Ovary (tissue), 9 donors: ENCODE results near the gene ATXN7L3. TPM values are rescaled to one million over a fixed set of nuclear protein-coding genes. Genes with fewer than 3 reads are reported as not detected.
A peak's percentile ranks its signal among the peaks of the same experiment; 100 is the strongest.

Experiments used
- DNase-seq, 5 donors: peaks; one replicate each; pipeline ENCODE4 v3.0.0-alpha.2; 2019 to 2020
- H3K27ac ChIP-seq, 2 donors: fragments of 200-600 bp; one replicate each; pipeline versions ENCODE4 v1.5.1 to v1.8.0; 2019 to 2022
- H3K27me3 ChIP-seq: fragments of 200-600 bp; one replicate; pipeline ENCODE4 v1.8.0; 2022
- H3K36me3 ChIP-seq: fragments of 200-600 bp; sonication (generic); one replicate; pipeline ENCODE4 v1.5.1; 2019
- H3K4me1 ChIP-seq: one replicate; pipeline ENCODE4 v1.8.1; 2013; ENCODE audit warnings: mild to moderate bottlenecking, moderate library complexity; ENCODE audit not compliant: insufficient read depth
- H3K4me3 ChIP-seq: fragments of 200-600 bp; sonication (generic); one replicate; pipeline ENCODE4 v1.5.1; 2017
- H3K9me3 ChIP-seq, 2 donors: fragments of 200-600 bp in 1 of 2; sonication (generic) in 1 of 2; one replicate each; pipeline versions ENCODE4 v1.5.1 to v1.8.1; 2013 to 2019; ENCODE audit warnings: mild to moderate bottlenecking in 1 of 2, moderate library complexity in 1 of 2
- CTCF ChIP-seq, 3 donors: fragments of 450-650 bp in 2 of 3; fragments of 200-600 bp in 1 of 3; IDR thresholded peaks; one replicate each; pipeline versions ENCODE4 v1.5.1 to v1.8.0; 2016 to 2022; ENCODE audit warnings: antibody characterized with exemption in 3 of 3, mild to moderate bottlenecking in 1 of 3
- EP300 ChIP-seq: sonication (generic); formaldehyde crosslinking; IDR thresholded peaks from one replicate; pipeline ENCODE4 v1.6.1; 2017; ENCODE audit warnings: antibody characterized with exemption
- POLR2A ChIP-seq: fragments of 450-650 bp; IDR thresholded peaks from one replicate; pipeline ENCODE4 v1.6.1; 2017; ENCODE audit warnings: antibody characterized with exemption, mild to moderate bottlenecking, moderate library complexity
- WGBS, 3 donors: extraction: QIAGEN DNeasy Blood & Tissue Kit in 1 of 3; methylation state at CpG; one replicate each; pipeline versions ENCODE4 v1.1.5 to v1.1.7; 2013 to 2017; 5-methylcytosine and 5-hydroxymethylcytosine counted together
- intact Hi-C, 4 donors: fragments of 100-400 bp; cut with DNase I; formaldehyde crosslinking; loops; one replicate each; pipeline versions ENCODE4 v1.11.0 to v1.15.1; 2022 to 2023
- polyA plus RNA-seq, 2 donors: library from polyadenylated mRNA; stranded (reverse); fragments of 200-250 nt in 1 of 2; fragments of 350-450 nt in 1 of 2; fragmentation: Illumina TruSeq in 1 of 2; extraction: RNeasy Lipid Tissue Mini Kit (QIAGEN cat#74804) in 1 of 2; gene quantifications; one replicate each; pipeline ENCODE4 v1.2.3, GENCODE V29; 2013 to 2014
- total RNA-seq, 7 donors: library from RNA; depleted of rRNA in 2 of 7; stranded (reverse); fragments of >200 nt in 2 of 7; fragmentation: NEBNext Ultra II Directional in 3 of 7; extraction: Animal tissue kit (Norgen Biotek cat#: 25700) in 3 of 7; gene quantifications; one replicate each; pipeline versions ENCODE4 v1.1.0 to v1.2.4, GENCODE V29; 2016 to 2023
- donor health status: DM: no; HTN: no; CAD: no; lungs with moderate emphysema.
- donor health status: DM: no; HTN: no; CAD: no.
- donor health status: Bipolar disorder and iron deficiency.
- donor health status: DM: yes; HTN: yes; CAD: no.
- donor health status: DM: no; HTN: no; CAD: no.
- donor health status: DM: yes; HTN: yes; CAD: no.

Gene ATXN7L3
- total and polyA plus RNA-seq, 9 donors = 25.3 to 97.4 (median 54.9) TPM

GRCh38 chr17:44211281-44212265, 11.9 kb upstream of the ATXN7L3 start:
- intact Hi-C loops = loop anchor here in 3 of 4 donors (2.0 to 5.0 kb wide), 3 partner anchors 111 to 121 kb away; partner anchors contain the start of gene SLC25A39 (in 1 of the 3)
- TF ChIP-seq POLR2A = no peak
- TF ChIP-seq CTCF (IDR thresholded peaks at IDR 0.05) = no peak
- TF ChIP-seq EP300 = no peak
- Histone ChIP-seq H3K27ac (no peak overlapping the region), H3K4me3 (no peak overlapping the region), H3K4me1 (peaks cover 5% of the 10 kb centered on the region), H3K9me3 (no peaks in the 10 kb centered on the region), H3K36me3 (no peaks in the 10 kb centered on the region), H3K27me3 (no peaks in the 10 kb centered on the region)
- no peak for DNase-seq
- 82 to 90% (median 86%) methylated on average over 30 of the region's 30 CpGs for WGBS, 3 donors

DNA sequence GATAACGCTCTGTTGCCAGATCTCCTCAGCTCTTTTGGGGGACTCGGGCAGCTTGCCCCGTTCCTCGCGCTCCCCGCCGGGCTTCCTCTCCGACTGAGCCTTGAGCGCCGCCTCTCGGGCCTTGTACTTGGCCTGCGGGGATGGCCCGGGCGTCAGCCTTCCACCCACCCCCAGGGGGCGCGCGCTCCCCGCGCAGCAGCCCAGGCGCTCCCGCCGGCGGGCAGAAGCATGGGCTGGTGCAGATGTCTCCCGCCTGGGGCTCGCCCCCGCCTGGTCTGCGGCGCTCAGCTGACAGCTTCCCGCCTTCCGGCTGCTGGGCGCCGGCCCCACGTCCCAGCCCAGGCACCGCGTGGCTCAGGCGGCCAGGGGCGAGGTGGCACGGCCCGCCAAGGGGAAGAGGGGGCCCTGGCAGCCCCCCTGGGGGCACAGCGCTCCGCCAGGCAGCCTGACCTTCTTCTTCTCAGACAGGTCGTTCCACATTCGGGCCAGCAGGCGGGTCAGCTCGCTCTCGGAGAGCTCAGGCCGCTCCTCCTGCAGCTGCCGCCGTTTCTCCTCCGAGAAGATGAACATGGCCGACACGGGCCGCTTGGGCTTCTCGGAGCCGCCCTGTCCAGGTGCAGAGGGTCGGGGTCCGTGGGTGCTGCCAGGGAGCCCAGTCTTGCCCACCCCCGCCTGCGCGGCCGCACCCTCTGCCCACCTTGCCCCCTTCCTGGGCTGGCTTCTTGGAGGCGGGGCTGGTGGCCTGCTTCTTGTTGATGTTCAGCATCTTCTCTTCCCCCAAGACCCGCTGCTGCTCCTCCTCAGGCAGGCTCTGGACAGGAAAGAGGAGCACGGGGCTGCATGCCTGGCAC, 10.9 kb upstream of the ATXN7L3 start:
- Histone ChIP-seq H3K27ac (peak overlapping the region in 1 of 2 donors; percentile 7), H3K27me3 (no peaks in the 10 kb centered on the region), H3K36me3 (no peaks in the 10 kb centered on the region), H3K4me3 (no peak overlapping the region), H3K9me3 (no peaks in the 10 kb centered on the region), H3K4me1 (peaks cover 4% of the 10 kb centered on the region)
- DNase-seq = peak; percentile 82 to 93 (median 88)
- 12 to 19% (median 16%) methylated on average over 24 to 64 of the region's 64 CpGs for WGBS, 3 donors
- intact Hi-C loops = loop anchor here in 3 of 4 donors (2.0 to 5.0 kb wide), 3 partner anchors 112 to 122 kb away; partner anchors contain the start of gene SLC25A39 (in 1 of the 3)
- TF ChIP-seq EP300 (no peak), POLR2A (peak; percentile 23), CTCF (IDR thresholded peaks at IDR 0.05) (peak; percentile 96 to 99 (median 99))

- H3K27ac ChIP-seq = no peak overlapping the region
- no peak overlapping the region for H3K4me3 ChIP-seq
- DNase-seq = no peak
- 61 to 69% (median 63%) methylated on average over 11 of the region's 11 CpGs for WGBS, 3 donors
- no peaks in the 10 kb centered on the region for H3K9me3 ChIP-seq
- TF ChIP-seq POLR2A = no peak
- no peak for TF ChIP-seq CTCF (IDR thresholded peaks at IDR 0.05)
- TF ChIP-seq EP300 = no peak
- H3K4me1 ChIP-seq = peaks cover 4% of the 10 kb centered on the region
- intact Hi-C loops = loop anchor here in 3 of 4 donors (2.0 to 10.0 kb wide), 4 partner anchors 112 to 145 kb away; partner anchors contain the start of gene SLC25A39 (in 1 of the 3)
- no peaks in the 10 kb centered on the region for H3K27me3 ChIP-seq
- H3K36me3 ChIP-seq = no peaks in the 10 kb centered on the region
Observed at GRCh38 chr17:44209786-44210341, 10.2 kb upstream of the ATXN7L3 start.

GRCh38 chr17:44207743-44208142, 8.1 kb upstream of the ATXN7L3 start:
- 79 to 87% (median 83%) methylated on average over 5 of the region's 5 CpGs for WGBS, 3 donors
- no peak for DNase-seq
- TF ChIP-seq EP300 = no peak
- TF ChIP-seq POLR2A = no peak
- no peak for TF ChIP-seq CTCF (IDR thresholded peaks at IDR 0.05)
- no peak overlapping the region for H3K4me3 ChIP-seq
- no peaks in the 10 kb centered on the region for H3K9me3 ChIP-seq
- peaks cover 4% of the 10 kb centered on the region for H3K4me1 ChIP-seq
- no peak overlapping the region for H3K27ac ChIP-seq
- H3K36me3 ChIP-seq = no peaks in the 10 kb centered on the region
- intact Hi-C loops = loop anchor here in 1 of 4 donors (10.0 kb wide), 1 partner anchor 147 kb away; no protein-coding TSS in a partner anchor
- H3K27me3 ChIP-seq = no peaks in the 10 kb centered on the region
